ENCODE data around the gene SORBS2. TPM values are rescaled to one million over a fixed set of nuclear protein-coding genes. Genes with fewer than 3 reads are reported as not detected.

Gene SORBS2
- total and polyA plus RNA-seq, 2 donors (not counting 3 experiments of a cell fraction or from before 2014, with no cell fraction given): 69.8 to 82.5 TPM

DNA sequence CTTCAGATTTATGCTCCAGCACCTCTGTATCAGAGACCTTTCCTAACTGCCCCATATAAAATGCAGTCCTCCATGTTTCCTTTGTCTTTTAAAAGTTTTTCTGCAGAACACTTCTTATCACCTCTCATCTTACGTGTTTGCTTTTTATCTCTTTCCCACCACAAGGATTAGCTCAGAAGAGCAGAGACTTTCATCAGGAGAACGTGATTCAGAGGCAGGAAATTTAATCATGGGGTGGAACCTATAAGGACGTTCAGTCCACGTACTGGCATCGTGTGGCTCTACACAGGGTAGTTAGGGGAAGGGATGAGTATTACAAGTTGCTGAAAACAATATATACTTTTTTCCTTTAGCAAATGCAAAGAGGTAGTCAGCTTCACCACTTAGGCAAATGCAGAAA, 98.7 kb downstream of the SORBS2 start:
- Histone ChIP-seq H2AFZ (ENCODE audit: low read depth, low read length) (peak overlapping the region; percentile 4), H3K36me3 (ENCODE audit: control insufficient read depth in 2 of 2, extremely low read depth in 1 of 2, insufficient read depth in 2 of 2, low read length in 2 of 2) (no peaks in the 10 kb centered on the region), H3K27ac (ENCODE audit: insufficient read depth, low read depth, low read length) (peak overlapping the region; percentile 59), H3K4me3 (replicated peaks in 1 of 3; ENCODE audit: insufficient read depth in 1 of 3, low read depth in 1 of 3, low read length in 3 of 3) (no peak overlapping the region), H3K27me3 (ENCODE audit: control insufficient read depth in 2 of 2, insufficient read depth in 2 of 2, low read length in 2 of 2) (no peaks in the 10 kb centered on the region), H3K4me1 (ENCODE audit: control insufficient read depth, extremely low read depth, insufficient read depth, low read length) (peaks cover 64% of the 10 kb centered on the region), H3K9me3 (replicated peaks; ENCODE audit: control insufficient read depth, insufficient read depth, low read length) (no peaks in the 10 kb centered on the region), H3K9ac (replicated peaks; ENCODE audit: extremely low read depth, insufficient read depth, low read length) (peak overlapping the region; percentile 1), H3K4me2 (ENCODE audit: insufficient read depth, low read length) (peak overlapping the region; percentile 9), H3K9me1 (replicated peaks; ENCODE audit: control insufficient read depth, extremely low read depth, insufficient read depth, low read length) (no peaks in the 10 kb centered on the region), H4K20me1 (replicated peaks; ENCODE audit: control insufficient read depth, extremely low read depth, insufficient read depth, low read length) (no peaks in the 10 kb centered on the region), H3K79me2 (ENCODE audit: control insufficient read depth, insufficient read depth, low read length) (no peaks in the 10 kb centered on the region)
- TF ChIP-seq GATA2 (IDR thresholded peaks at IDR 0.05; ENCODE audit: insufficient read depth, insufficient read length, low read depth, low read length) (peak; percentile 91), JUN (IDR thresholded peaks at IDR 0.05; ENCODE audit: borderline replicate concordance, insufficient read depth, insufficient read length, low read depth) (peak; percentile 54), FOS (IDR thresholded peaks at IDR 0.05; ENCODE audit: borderline replicate concordance, insufficient read depth, low read length) (peak; percentile 75)
- TF ChIP-seq, protein P1, sequence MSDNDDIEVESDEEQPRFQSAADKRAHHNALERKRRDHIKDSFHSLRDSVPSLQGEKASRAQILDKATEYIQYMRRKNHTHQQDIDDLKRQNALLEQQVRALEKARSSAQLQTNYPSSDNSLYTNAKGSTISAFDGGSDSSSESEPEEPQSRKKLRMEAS (IDR thresholded peaks at IDR 0.05; ENCODE audit: insufficient read depth, insufficient read length): no peak
- dilution Hi-C loops (cut with MboI; ENCODE audit: extremely low pct_ligation_motif_present, low sequenced_read_pairs): no loop called here
- FAIRE-seq (peak; percentile 80), DNase-seq (ENCODE audit: low read depth, low spot score) (peak; percentile 86)
- ChIA-PET POLR2A (interaction anchor here (0.6 kb wide), 1 partner anchor 1994 kb away, joined by 6 read pairs; no protein-coding TSS in a partner anchor), CTCF (interaction anchor here (1.3 to 1.8 kb wide), 4 partner anchors 9 to 324 kb away, joined by 3 to 5 read pairs (median 4); no protein-coding TSS in a partner anchor)
- intact Hi-C loops (cut with micrococcal nuclease): loop anchor here (1.0 kb wide), 1 partner anchor 9 kb away; no protein-coding TSS in a partner anchor
- BruUV-seq (replicated peaks): no TSS peak

DNA sequence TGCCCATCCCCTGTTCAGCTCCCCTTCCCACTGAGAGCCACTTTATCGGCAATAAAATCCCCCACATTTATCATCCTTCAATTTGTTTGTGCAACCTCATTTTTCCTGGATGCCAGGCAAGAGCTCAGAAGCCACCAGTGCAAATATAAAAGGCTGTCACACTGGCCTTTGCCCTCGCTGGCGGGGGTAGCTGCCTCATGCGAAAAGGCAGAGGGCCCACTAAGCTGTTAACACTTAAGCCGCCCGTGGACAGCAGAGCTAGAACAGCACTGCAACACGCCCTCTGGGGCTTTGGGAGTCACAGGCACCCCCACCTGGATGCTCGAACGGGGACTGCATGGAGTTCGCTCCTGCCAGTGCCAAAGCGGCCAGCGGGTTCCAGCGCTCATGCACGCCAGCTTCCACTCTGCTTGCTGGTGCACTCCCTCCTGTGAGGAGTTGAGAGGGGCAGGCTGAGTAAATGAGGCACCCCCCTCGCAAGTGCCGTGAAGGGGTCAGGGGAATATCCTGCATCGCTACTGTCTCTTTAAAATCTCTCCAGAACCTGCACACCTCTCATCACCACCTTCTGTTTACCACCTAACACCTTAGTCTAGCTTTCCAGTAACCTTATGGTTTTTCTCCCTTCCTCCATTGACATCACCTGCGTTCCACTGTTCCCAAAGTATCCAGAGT, 99.5 kb downstream of the SORBS2 start:
- DNase-seq (ENCODE audit: low read depth, low spot score) (no peak), FAIRE-seq (no peak)
- H3K36me3 ChIP-seq (ENCODE audit: control insufficient read depth in 2 of 2, extremely low read depth in 1 of 2, insufficient read depth in 2 of 2, low read length in 2 of 2): no peaks in the 10 kb centered on the region
- no TSS peak for BruUV-seq (replicated peaks)
- peak overlapping the region; percentile 59 for H3K27ac ChIP-seq (ENCODE audit: insufficient read depth, low read depth, low read length)
- CTCF ChIA-PET: interaction anchor here (0.6 to 1.8 kb wide), 6 partner anchors 10 to 325 kb away, joined by 3 to 5 read pairs (median 4); no protein-coding TSS in a partner anchor
- H3K4me1 ChIP-seq (ENCODE audit: control insufficient read depth, extremely low read depth, insufficient read depth, low read length): peaks cover 68% of the 10 kb centered on the region
- H2AFZ ChIP-seq (ENCODE audit: low read depth, low read length): no peak overlapping the region
- no peaks in the 10 kb centered on the region for H3K79me2 ChIP-seq (ENCODE audit: control insufficient read depth, insufficient read depth, low read length)
- no peak overlapping the region for H3K4me2 ChIP-seq (ENCODE audit: insufficient read depth, low read length)
- H4K20me1 ChIP-seq (replicated peaks; ENCODE audit: control insufficient read depth, extremely low read depth, insufficient read depth, low read length): no peaks in the 10 kb centered on the region
- H3K9ac ChIP-seq (replicated peaks; ENCODE audit: extremely low read depth, insufficient read depth, low read length): peak overlapping the region; percentile 1
- TF ChIP-seq, protein P1 (IDR thresholded peaks at IDR 0.05; ENCODE audit: insufficient read depth, insufficient read length): no peak
- no peak for TF ChIP-seq JUN (IDR thresholded peaks at IDR 0.05; ENCODE audit: borderline replicate concordance, insufficient read depth, insufficient read length, low read depth)
- TF ChIP-seq POLR2A (IDR thresholded peaks at IDR 0.05; ENCODE audit: low read depth, low read length): no peak
- TF ChIP-seq EZH2 (IDR thresholded peaks at IDR 0.05; ENCODE audit: borderline replicate concordance, low read depth, low read length, severe bottlenecking): no peak
- TF ChIP-seq MYC (IDR thresholded peaks at IDR 0.05; ENCODE audit: low read depth, low read length): no peak
- no peak for TF ChIP-seq FOS (IDR thresholded peaks at IDR 0.05; ENCODE audit: borderline replicate concordance, insufficient read depth, low read length)
- no peak for TF ChIP-seq POLR2AphosphoS5 (IDR thresholded peaks at IDR 0.05; ENCODE audit: insufficient read depth, low read depth, low read length)
- TF ChIP-seq GATA2 (IDR thresholded peaks at IDR 0.05; ENCODE audit: insufficient read depth, insufficient read length, low read depth, low read length): no peak
- TF ChIP-seq, protein P2, sequence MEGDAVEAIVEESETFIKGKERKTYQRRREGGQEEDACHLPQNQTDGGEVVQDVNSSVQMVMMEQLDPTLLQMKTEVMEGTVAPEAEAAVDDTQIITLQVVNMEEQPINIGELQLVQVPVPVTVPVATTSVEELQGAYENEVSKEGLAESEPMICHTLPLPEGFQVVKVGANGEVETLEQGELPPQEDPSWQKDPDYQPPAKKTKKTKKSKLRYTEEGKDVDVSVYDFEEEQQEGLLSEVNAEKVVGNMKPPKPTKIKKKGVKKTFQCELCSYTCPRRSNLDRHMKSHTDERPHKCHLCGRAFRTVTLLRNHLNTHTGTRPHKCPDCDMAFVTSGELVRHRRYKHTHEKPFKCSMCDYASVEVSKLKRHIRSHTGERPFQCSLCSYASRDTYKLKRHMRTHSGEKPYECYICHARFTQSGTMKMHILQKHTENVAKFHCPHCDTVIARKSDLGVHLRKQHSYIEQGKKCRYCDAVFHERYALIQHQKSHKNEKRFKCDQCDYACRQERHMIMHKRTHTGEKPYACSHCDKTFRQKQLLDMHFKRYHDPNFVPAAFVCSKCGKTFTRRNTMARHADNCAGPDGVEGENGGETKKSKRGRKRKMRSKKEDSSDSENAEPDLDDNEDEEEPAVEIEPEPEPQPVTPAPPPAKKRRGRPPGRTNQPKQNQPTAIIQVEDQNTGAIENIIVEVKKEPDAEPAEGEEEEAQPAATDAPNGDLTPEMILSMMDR (IDR thresholded peaks at IDR 0.05; ENCODE audit: extremely low read depth in 1 of 2, insufficient read depth in 1 of 2, low read depth in 1 of 2, low read length in 2 of 2): no peak
- H3K9me3 ChIP-seq (replicated peaks; ENCODE audit: control insufficient read depth, insufficient read depth, low read length): no peaks in the 10 kb centered on the region
- intact Hi-C loops (cut with micrococcal nuclease) (loop anchor here (1.0 kb wide), 1 partner anchor 10 kb away; no protein-coding TSS in a partner anchor), dilution Hi-C loops (cut with MboI; ENCODE audit: extremely low pct_ligation_motif_present, low sequenced_read_pairs) (no loop called here)
- no peaks in the 10 kb centered on the region for H3K9me1 ChIP-seq (replicated peaks; ENCODE audit: control insufficient read depth, extremely low read depth, insufficient read depth, low read length)
- H3K27me3 ChIP-seq (ENCODE audit: control insufficient read depth in 2 of 2, insufficient read depth in 2 of 2, low read length in 2 of 2): no peaks in the 10 kb centered on the region
- no peak overlapping the region for H3K4me3 ChIP-seq (replicated peaks in 1 of 3; ENCODE audit: insufficient read depth in 1 of 3, low read depth in 1 of 3, low read length in 3 of 3)
- POLR2A ChIA-PET: no interaction called here

Data from endothelial cell of umbilical vein (primary cell).